IMR-90 (cell line): ENCODE results near the gene NNAT. TPM values are rescaled to one million over a fixed set of nuclear protein-coding genes. Genes with fewer than 3 reads are reported as not detected.

Experiments used
- ATAC-seq: fragments of 200-7000 bp; cut with Tn5 transposase; 2 replicates; pipeline ENCODE4 v1.9.1; 2020; ENCODE audit warnings: low read depth, mild to moderate bottlenecking, moderate library complexity
- BruUV-seq: library from RNA; stranded (reverse); fragments of 400-500 nt; replicated peaks from 2 replicates; lab custom pipeline; 2021; lab: Mats Ljungman, UMichigan
- CTCF ChIA-PET: fragments of 300-600 bp; formaldehyde crosslinking; extraction: SDS; loops from one replicate; lab custom pipeline; 2021; ENCODE audit warnings: antibody characterized with exemption; lab: Yijun Ruan, JAX
- POLR2A ChIA-PET: fragments of 300-600 bp; sonication (Branson Sonifier 250); formaldehyde crosslinking; loops from one replicate; lab custom pipeline; 2022; ENCODE audit warnings: antibody characterized with exemption; ENCODE audit not compliant: unreplicated experiment; lab: Charles Lee
- DNase-seq: peaks from one replicate; pipeline ENCODE4 v3.0.0; 2013
- H2AFZ ChIP-seq: replicated peaks from 2 replicates; pipeline ENCODE3; 2013; ENCODE audit warnings: low read length, mild to moderate bottlenecking; ENCODE audit not compliant: poor library complexity
- H2AK5ac ChIP-seq: 2 replicates; pipeline ENCODE4 v1.6.1; 2013; ENCODE audit warnings: low read depth, low read length, inconsistent platforms
- H2AK9ac ChIP-seq: replicated peaks from 2 replicates; pipeline ENCODE3; 2013; ENCODE audit warnings: mild to moderate bottlenecking, low read depth, low read length, moderate library complexity; ENCODE audit not compliant: poor library complexity
- H2BK120ac ChIP-seq: 2 replicates; pipeline ENCODE4 v1.6.1; 2013; ENCODE audit warnings: low read depth, low read length, inconsistent platforms
- H2BK15ac ChIP-seq: 3 replicates; pipeline ENCODE4 v1.6.1; 2013; ENCODE audit warnings: low read depth, low read length, inconsistent platforms
- H2BK20ac ChIP-seq: 2 replicates; pipeline ENCODE4 v1.6.1; 2013; ENCODE audit warnings: low read depth, mild to moderate bottlenecking, inconsistent platforms, low read length, moderate library complexity
- H2BK5ac ChIP-seq: 2 replicates; pipeline ENCODE4 v1.6.1; 2013; ENCODE audit warnings: mild to moderate bottlenecking, low read depth, low read length, inconsistent platforms; ENCODE audit not compliant: poor library complexity, severe bottlenecking
- H3K14ac ChIP-seq: replicated peaks from 2 replicates; pipeline ENCODE4 v1.6.1; 2013; ENCODE audit warnings: low read depth, low read length, inconsistent platforms
- H3K18ac ChIP-seq: 2 replicates; pipeline ENCODE4 v1.6.1; 2013; ENCODE audit warnings: low read depth, low read length, control low read depth
- H3K23ac ChIP-seq: 2 replicates; pipeline ENCODE4 v1.6.1; 2013; ENCODE audit warnings: low read depth, low read length, inconsistent platforms
- H3K27ac ChIP-seq: 2 replicates; pipeline ENCODE4 v1.5.1; 2013; ENCODE audit warnings: mild to moderate bottlenecking, control low read depth, low read length; ENCODE audit not compliant: insufficient read depth
- H3K27me3 ChIP-seq: 2 replicates; pipeline ENCODE4 v1.6.1; 2013; ENCODE audit warnings: low read length; ENCODE audit not compliant: control insufficient read depth, insufficient read depth
- H3K36me3 ChIP-seq: 2 replicates; pipeline ENCODE4 v1.6.1; 2013; ENCODE audit warnings: low read length, mixed read lengths; ENCODE audit not compliant: control insufficient read depth, insufficient read depth
- H3K4ac ChIP-seq: 2 replicates; pipeline ENCODE4 v1.6.1; 2013; ENCODE audit warnings: low read depth, low read length, inconsistent platforms
- H3K4me1 ChIP-seq: 2 replicates; pipeline ENCODE4 v1.6.1; 2013; ENCODE audit warnings: low read length, mixed read lengths; ENCODE audit not compliant: control insufficient read depth, insufficient read depth
- H3K4me2 ChIP-seq: 2 replicates; pipeline ENCODE4 v1.6.1; 2013; ENCODE audit warnings: low read depth, mild to moderate bottlenecking, control low read depth, low read length, moderate library complexity
- H3K4me3 ChIP-seq: 2 replicates; pipeline ENCODE4 v1.5.1; 2013; ENCODE audit warnings: low read depth, mild to moderate bottlenecking, control low read depth, low read length, moderate library complexity; ENCODE audit not compliant: insufficient read depth
- H3K56ac ChIP-seq: 2 replicates; pipeline ENCODE4 v1.6.1; 2013; ENCODE audit warnings: low read length, inconsistent platforms; ENCODE audit not compliant: insufficient read depth; ENCODE audit errors: extremely low read depth
- H3K79me1 ChIP-seq, 2 experiments: 2 replicates each; pipeline ENCODE4 v1.6.1; 2013; ENCODE audit warnings: low read length in 2 of 2, inconsistent platforms in 1 of 2, low read depth in 1 of 2
- H3K9ac ChIP-seq: 2 replicates; pipeline ENCODE4 v1.6.1; 2013; ENCODE audit warnings: low read depth, low read length, control low read depth
- H3K9me1 ChIP-seq: 2 replicates; pipeline ENCODE4 v1.6.1; 2013; ENCODE audit warnings: low read length, inconsistent platforms; ENCODE audit not compliant: insufficient read depth
- H3K9me3 ChIP-seq: 2 replicates; pipeline ENCODE4 v1.6.1; 2013; ENCODE audit warnings: low read length; ENCODE audit not compliant: control insufficient read depth, insufficient read depth
- H4K20me1 ChIP-seq: 2 replicates; pipeline ENCODE4 v1.6.1; 2013; ENCODE audit warnings: low read length, inconsistent platforms; ENCODE audit not compliant: insufficient read depth
- H4K5ac ChIP-seq: 2 replicates; pipeline ENCODE4 v1.6.1; 2013; ENCODE audit warnings: mild to moderate bottlenecking, low read depth, low read length, control low read depth
- H4K8ac ChIP-seq, 2 experiments: 2 replicates each; pipeline ENCODE4 v1.6.1; 2013; ENCODE audit warnings: low read depth in 2 of 2, low read length in 2 of 2, control low read depth in 1 of 2, inconsistent platforms in 1 of 2
- H4K91ac ChIP-seq: 2 replicates; pipeline ENCODE4 v1.6.1; 2013; ENCODE audit warnings: low read depth, low read length, inconsistent platforms; ENCODE audit not compliant: insufficient read depth
- BHLHE40 ChIP-seq: fragments of 150-350 bp; IDR thresholded peaks from 2 replicates; pipeline ENCODE4 v1.6.1; 2016; ENCODE audit warnings: mild to moderate bottlenecking, low read depth, low read length
- CEBPB ChIP-seq: IDR thresholded peaks from 2 replicates; pipeline ENCODE4 v1.6.1; 2012; ENCODE audit warnings: low read depth, low read length, improper control_type of control experiment
- CHD1 ChIP-seq: IDR thresholded peaks from 2 replicates; pipeline ENCODE4 v1.6.1; 2012; ENCODE audit warnings: low read depth, low read length, improper control_type of control experiment
- ELK1 ChIP-seq: fragments of 150-350 bp; IDR thresholded peaks from 2 replicates; pipeline ENCODE4 v1.6.1; 2016; ENCODE audit warnings: low read depth, mild to moderate bottlenecking, low read length, moderate library complexity, borderline replicate concordance
- FOS ChIP-seq: fragments of 150-350 bp; IDR thresholded peaks from 2 replicates; pipeline ENCODE4 v1.6.1; 2016; ENCODE audit warnings: low read depth, low read length
- MAFK ChIP-seq: IDR thresholded peaks from 2 replicates; pipeline ENCODE4 v1.6.1; 2012; ENCODE audit warnings: low read depth, low read length, improper control_type of control experiment
- MXI1 ChIP-seq: IDR thresholded peaks from 2 replicates; pipeline ENCODE4 v1.6.1; 2012; ENCODE audit warnings: low read depth, mild to moderate bottlenecking, low read length, moderate library complexity, borderline replicate concordance
- NFE2L2 ChIP-seq: fragments of 150-350 bp; IDR thresholded peaks from 2 replicates; pipeline ENCODE4 v1.6.1; 2016; ENCODE audit warnings: low read depth, mild to moderate bottlenecking, low read length
- POLR2A ChIP-seq: IDR thresholded peaks from 2 replicates; pipeline ENCODE4 v1.6.1; 2012; ENCODE audit warnings: mild to moderate bottlenecking, low read depth, low read length
- RAD21 ChIP-seq: IDR thresholded peaks from 2 replicates; pipeline ENCODE4 v1.6.1; 2012; ENCODE audit warnings: low read length, improper control_type of control experiment
- RCOR1 ChIP-seq: IDR thresholded peaks from 2 replicates; pipeline ENCODE4 v1.6.1; 2012; ENCODE audit warnings: mild to moderate bottlenecking, low read length, improper control_type of control experiment; ENCODE audit not compliant: insufficient replicate concordance
- RFX5 ChIP-seq: IDR thresholded peaks from 2 replicates; pipeline ENCODE4 v1.8.0; 2012; ENCODE audit warnings: low read depth, mild to moderate bottlenecking, low read length, moderate library complexity
- WGBS, 2 experiments: methylation state at CpG; one replicate each; pipeline versions ENCODE4 v1.1.5 to v1.1.7; 2013; ENCODE audit warnings: missing lambda C conversion rate in 2 of 2; ENCODE audit not compliant: insufficient read length in 1 of 2; ENCODE audit errors: extremely low coverage in 2 of 2; 5-methylcytosine and 5-hydroxymethylcytosine counted together
- dilution Hi-C: fragments of 300-500 bp; cut with HindIII; formaldehyde crosslinking; loops from one replicate; pipeline ENCODE4 v1.14.3; 2018; ENCODE audit warnings: low sequenced_read_pairs; ENCODE audit not compliant: unreplicated experiment
- in situ Hi-C: fragments of 300-500 bp; cut with MboI; formaldehyde crosslinking; loops from 3 replicates; pipeline ENCODE4 v1.14.3; 2019; ENCODE audit warnings: low sequenced_read_pairs, inconsistent platforms, mixed read lengths
- intact Hi-C: fragments of 100-400 bp; cut with micrococcal nuclease; formaldehyde crosslinking; loops from 2 replicates; pipeline ENCODE4 v1.10.0; 2022
- polyA plus RNA-seq, 3 experiments: library from polyadenylated mRNA; depleted of rRNA; stranded (reverse); fragments of >200 nt; gene quantifications; 2 replicates each; pipeline ENCODE4 v1.2.3, GENCODE V29; 2012; ENCODE audit warnings: low replicate concordance in 1 of 3
- total RNA-seq: library from RNA; depleted of rRNA; stranded (reverse); fragments of >200 nt; gene quantifications from 2 replicates; pipeline ENCODE4 v1.2.3, GENCODE V29; 2012
- TF ChIP-seq, protein P1 (sequence below): fragments of 150-350 bp; IDR thresholded peaks from 2 replicates; pipeline ENCODE4 v1.6.1; 2017; ENCODE audit warnings: mild to moderate bottlenecking, antibody characterized with exemption, low read length, low read depth
- TF ChIP-seq, protein P2 (sequence below): conservative IDR thresholded peaks from 2 replicates; pipeline ENCODE4 v1.5.1; 2012; ENCODE audit warnings: mild to moderate bottlenecking, low read depth, low read length, improper control_type of control experiment

NNAT gene
- total and polyA plus RNA-seq, 2 of the 4 experiments (the other 2 are of a cell fraction), result 2.0 to 6.5 TPM

DNA sequence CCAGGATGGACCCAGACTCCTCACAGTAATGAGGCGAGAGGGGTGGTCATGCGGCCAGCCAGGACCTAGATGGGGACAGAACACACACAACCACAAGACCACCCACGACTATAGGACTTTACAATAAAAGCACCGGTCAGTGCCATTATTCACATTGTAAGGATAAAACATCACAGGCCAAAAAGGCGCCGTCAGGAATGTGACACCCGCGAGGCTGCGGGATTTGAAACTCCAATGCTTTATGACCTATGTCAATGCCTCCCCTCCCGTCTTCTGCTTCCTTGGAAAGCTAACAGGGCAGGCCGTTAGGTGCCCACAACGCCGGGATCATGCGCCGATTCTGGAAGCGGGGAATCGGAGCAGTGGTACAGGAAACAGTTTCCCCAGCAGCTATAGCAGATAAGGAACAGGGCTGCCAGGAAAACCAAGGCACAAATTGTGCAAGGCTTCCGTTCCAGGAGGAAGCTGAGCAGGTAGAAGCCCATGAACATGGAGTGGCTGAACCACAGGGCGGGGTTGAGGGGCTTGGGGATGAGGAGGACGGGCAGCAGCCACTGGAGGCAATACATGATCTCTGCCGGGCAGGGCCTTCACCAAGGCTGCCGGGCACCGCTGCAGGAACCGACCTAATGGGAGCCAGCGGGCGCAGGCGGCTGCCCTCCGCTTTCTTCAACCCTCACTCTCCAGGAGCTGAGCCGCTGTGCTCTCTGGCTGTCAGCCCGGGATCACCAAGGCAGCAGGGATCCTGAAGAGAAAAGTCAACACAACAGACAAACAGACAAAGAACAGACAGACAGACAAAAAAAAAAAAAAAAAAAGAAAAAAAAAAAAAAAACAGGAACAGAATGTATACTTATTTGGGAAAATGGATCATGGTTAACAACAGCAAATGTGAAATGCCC, 2.2 kb upstream of the NNAT start:
- ATAC-seq (no peak), DNase-seq (no peak)
- Histone ChIP-seq H3K9me3 (no peaks in the 10 kb centered on the region), H2BK15ac (no peak overlapping the region), H3K23ac (no peak overlapping the region; the same call in 1 of the 2 replicates), H2BK5ac (no peak overlapping the region), H4K20me1 (peaks cover 93% of the 10 kb centered on the region), H4K91ac (no peak overlapping the region), H2AK5ac (no peak overlapping the region), H3K4me1 (peaks cover 29% of the 10 kb centered on the region), H3K4me2 (no peak overlapping the region), H2AFZ (no peak overlapping the region), H4K8ac (no peak overlapping the region), H3K9ac (no peak overlapping the region), H4K5ac (no peak overlapping the region), H2AK9ac (no peak overlapping the region), H3K4ac (no peak overlapping the region), H3K18ac (no peak overlapping the region), H3K27me3 (no peaks in the 10 kb centered on the region), H3K79me1 (peaks cover 48 to 82% of the 10 kb centered on the region in 2 experiments), H2BK120ac (no peak overlapping the region), H3K56ac (no peak overlapping the region), H3K14ac (no peak overlapping the region), H3K4me3 (no peak overlapping the region), H2BK20ac (no peak overlapping the region), H3K36me3 (peaks cover 23% of the 10 kb centered on the region; the same call in 1 of the 2 replicates), H3K27ac (no peak overlapping the region), H3K9me1 (peaks cover 39% of the 10 kb centered on the region)
- intact Hi-C loops, result no loop called here
- CTCF ChIA-PET, result interaction anchor here (0.7 kb wide), 1 partner anchor 32 kb away, joined by 3 read pairs; no protein-coding TSS in a partner anchor
- dilution Hi-C loops, result no loop called here
- BruUV-seq, result TSS peak; percentile 26
- in situ Hi-C loops, result no loop called here
- 80% methylated on average over 18 of the region's 30 CpGs; no CpG with 5 or more reads in 1 of the 2 experiments for WGBS, 2 experiments
- POLR2A ChIA-PET, result no interaction called here
- TF ChIP-seq RFX5 (no peak), RCOR1 (no peak), MAFK (no peak), NFE2L2 (no peak), CEBPB (no peak), BHLHE40 (no peak), RAD21 (no peak), FOS (no peak), MXI1 (no peak), ELK1 (no peak), POLR2A (no peak), CHD1 (no peak)
- TF ChIP-seq, protein P1, sequence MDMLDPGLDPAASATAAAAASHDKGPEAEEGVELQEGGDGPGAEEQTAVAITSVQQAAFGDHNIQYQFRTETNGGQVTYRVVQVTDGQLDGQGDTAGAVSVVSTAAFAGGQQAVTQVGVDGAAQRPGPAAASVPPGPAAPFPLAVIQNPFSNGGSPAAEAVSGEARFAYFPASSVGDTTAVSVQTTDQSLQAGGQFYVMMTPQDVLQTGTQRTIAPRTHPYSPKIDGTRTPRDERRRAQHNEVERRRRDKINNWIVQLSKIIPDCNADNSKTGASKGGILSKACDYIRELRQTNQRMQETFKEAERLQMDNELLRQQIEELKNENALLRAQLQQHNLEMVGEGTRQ, result no peak
- TF ChIP-seq, protein P2, sequence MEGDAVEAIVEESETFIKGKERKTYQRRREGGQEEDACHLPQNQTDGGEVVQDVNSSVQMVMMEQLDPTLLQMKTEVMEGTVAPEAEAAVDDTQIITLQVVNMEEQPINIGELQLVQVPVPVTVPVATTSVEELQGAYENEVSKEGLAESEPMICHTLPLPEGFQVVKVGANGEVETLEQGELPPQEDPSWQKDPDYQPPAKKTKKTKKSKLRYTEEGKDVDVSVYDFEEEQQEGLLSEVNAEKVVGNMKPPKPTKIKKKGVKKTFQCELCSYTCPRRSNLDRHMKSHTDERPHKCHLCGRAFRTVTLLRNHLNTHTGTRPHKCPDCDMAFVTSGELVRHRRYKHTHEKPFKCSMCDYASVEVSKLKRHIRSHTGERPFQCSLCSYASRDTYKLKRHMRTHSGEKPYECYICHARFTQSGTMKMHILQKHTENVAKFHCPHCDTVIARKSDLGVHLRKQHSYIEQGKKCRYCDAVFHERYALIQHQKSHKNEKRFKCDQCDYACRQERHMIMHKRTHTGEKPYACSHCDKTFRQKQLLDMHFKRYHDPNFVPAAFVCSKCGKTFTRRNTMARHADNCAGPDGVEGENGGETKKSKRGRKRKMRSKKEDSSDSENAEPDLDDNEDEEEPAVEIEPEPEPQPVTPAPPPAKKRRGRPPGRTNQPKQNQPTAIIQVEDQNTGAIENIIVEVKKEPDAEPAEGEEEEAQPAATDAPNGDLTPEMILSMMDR, result no peak
